ENCODE results near the gene LEFTY2. TPM values are rescaled to one million over a fixed set of nuclear protein-coding genes. Genes with fewer than 3 reads are reported as not detected.
"Not testable (repeated sequence)": the region's sequence is repeated elsewhere in the genome, so short reads cannot be mapped to it uniquely, and the experiment has no call there.

LEFTY2 gene
- total RNA-seq, 1 donor from 2014 or later: not detected

DNA sequence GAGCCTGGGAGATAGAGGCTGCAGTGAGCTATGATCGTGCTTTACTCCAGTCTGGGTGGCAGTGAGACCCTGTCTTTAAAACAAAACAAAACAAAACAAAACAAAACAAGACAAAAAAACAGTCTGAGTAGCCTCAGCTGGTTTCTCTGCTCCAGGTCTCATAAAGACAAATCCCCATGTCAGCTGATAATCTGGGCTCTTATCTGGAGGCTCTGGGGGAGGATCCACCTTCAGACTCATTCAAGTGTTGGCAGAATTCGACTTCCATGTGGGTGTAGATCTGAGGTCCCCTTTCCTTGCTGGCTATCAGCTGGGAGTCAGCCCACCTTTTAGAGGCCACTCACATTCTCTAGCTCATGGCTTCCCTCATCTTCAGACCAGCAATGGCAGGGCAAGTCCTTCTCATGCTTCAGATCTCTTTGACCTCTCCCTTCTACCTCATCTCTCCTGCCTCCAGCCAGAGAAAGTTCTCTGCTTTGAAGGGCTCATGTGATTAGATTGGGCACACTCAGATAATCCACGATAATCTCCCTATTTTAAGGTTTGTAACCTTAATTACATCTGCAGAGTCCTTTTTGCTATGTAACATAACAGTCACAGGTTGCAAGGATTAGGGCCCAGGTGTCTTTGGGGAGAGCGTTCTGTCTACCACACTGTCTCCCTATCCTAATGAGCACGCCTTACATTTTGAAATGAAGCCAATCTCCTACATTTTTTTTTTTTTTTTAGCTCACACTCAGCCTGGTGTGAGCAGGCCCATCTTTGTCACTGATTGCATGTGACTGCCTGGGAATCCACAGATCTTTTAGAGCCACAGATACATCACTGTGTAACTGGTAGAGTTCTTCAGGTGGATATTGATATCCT, 9.5 kb downstream of the LEFTY2 start:
- intact Hi-C loops (cut with micrococcal nuclease): no loop called here

DNA sequence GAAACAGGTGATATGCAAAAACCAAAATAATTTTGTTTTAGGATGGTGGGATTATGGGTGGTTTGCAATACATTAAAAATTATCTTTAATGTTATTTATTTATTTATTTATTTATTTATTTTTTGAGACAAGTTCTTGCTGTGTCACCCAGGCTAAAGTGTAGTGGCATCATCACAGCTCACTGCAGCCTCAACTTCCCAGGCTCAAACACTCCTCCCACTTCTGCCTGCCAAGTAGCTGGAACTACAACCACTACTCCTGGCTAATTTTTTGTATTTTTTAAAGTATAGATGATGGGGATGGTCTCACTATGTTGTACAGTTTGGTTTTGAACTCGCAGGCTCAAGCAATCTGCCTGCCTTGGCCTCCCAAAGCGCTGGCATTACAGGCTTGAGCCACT, 10.5 kb downstream of the LEFTY2 start:
- intact Hi-C loops (cut with micrococcal nuclease): no loop called here

DNA sequence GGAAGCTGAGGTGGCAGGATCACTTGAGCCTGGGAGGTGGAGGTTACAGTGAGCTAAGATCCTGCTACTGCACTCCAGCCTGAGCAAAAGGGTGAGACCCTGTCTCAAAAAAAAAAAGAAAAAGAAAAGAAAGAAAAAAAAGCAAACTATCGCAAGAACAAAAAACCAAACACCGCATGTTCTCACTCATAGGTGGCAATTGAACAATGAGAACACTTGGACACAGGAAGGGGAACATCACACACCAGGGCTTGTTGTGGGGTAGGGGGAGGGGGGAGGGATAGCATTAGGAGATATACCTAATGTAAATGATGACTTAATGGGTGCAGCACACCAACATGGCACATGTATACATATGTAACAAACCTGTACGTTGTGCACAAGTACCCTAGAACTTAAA, 11.6 kb downstream of the LEFTY2 start:
- intact Hi-C loops (cut with micrococcal nuclease): not testable (repeated sequence)

DNA sequence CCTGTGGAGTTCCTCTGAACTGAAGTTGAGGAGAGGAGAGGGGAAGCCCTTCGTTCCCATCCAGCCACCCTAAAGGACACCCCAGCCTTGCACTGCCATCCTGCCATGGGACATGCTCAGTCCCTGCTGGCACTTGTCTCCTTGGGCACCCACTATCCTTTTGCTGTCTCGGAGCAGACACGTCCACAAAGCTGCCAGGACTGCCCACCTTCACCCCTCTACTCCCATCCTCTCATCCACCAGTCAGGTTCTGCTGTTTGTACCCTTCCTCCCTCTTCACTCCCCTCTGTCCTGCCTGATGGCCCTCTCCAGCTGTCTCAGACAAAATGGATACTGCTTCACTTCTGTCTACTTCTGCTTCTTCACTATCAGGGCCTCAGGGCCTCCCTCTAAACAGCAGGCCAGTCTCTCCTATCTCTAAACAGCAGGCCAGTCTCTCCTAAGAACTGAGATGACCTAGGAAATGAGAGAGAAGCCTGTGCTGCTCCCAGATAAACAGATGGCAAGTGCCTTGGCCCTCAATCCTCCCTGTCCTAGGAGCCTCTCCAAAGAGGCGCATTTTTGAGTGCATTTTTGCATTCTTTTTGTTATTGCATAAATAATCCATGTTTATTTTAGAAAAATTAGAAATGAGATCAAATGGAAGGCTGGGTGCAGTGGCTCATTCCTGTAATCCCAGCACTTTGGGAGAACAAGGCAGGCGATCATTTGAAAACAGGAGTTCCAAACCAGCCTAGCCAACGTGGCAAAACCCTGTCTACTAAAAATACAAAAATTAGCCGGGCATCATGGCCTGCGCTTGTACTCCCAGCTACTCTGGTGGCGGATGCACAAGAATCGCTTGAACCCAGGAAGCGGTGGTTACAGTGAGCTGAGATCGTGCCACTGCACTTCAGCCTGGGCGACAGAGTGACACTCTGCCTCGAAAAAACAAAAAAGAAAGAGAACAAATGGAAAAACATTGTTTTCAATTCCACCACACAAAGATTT, 12.5 kb downstream of the LEFTY2 start:
- intact Hi-C loops (cut with micrococcal nuclease): no loop called here

DNA sequence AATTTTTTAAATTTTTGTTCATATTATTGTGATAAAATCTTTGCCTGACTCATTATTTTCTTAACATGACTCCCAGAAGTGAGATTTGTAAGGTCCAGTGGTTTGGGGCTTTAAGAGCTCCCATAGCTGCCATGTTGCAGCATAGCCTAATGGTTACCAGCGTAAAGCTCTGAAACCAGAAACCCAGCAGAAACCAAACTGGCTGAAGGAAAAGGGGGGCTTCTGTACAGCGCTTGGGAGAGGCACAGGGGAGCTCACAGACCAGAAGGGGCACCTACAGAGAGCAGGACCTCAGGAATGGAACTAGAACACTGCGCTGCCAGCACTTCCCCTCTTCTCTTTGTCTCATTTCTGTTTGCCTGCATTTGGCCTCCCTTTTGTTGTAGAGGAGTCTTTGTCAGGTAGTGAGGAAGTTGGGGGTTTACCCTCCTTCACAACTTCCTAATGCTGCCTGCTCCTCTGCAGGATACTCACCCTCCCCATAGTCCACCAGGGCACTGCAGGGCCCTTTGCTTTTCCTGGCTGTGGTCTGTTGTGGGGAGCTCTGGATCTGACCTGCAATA, 14.4 kb downstream of the LEFTY2 start:
- intact Hi-C loops (cut with micrococcal nuclease): no loop called here

DNA sequence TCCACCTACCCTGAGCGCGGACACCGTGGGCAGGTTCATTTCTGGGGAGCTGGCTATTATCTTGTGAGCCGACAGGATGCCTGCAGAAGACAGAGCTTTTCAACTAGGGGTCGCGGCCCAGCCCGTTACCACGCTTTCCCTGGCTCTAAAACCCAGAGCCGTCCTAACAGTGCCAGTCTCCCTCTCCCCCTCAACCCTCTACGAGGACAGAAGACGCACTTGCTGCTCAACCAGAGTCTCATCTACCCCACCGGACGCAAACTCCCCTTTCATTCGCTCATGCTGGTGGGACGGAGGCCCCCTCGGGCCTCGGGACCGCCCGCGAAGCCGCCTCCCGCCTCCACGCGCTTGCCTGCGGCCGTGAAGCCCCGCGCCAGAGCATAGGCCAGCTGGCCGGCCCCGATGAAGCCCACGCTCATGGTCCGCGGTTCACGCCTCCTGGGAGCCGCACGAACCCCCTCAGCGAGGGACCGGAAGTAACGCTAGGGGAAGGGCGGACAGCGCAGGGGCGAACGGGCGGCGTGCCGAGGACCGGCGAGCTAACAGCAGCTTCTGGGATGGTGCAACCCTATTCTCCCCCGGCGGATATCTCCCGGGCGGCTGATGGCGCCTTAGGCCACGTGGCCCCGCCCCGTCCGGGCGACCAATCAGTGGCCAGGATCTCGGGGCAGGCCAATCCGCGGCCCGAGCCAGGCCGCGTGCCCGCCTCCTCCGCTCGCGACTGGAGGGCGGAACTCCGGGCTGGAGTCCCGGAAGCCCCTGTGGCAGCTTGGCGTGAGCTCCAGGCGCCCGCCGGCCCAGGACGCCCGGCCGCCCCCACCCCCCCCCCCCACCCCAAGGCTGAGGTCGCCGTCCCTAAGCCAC, 17.1 kb downstream of the LEFTY2 start, which contains the start of gene PYCR2:
Gene PYCR2, minus strand, starts transcription at position 559 of the 864 bp plus-strand sequence. Its CDS starts 140 bp downstream, at position 419.
- intact Hi-C loops (cut with micrococcal nuclease): loop anchor here (1.0 to 5.0 kb wide), 7 partner anchors 27 to 497 kb away; partner anchors contain the start of genes H3-3A, LBR, SDE2 and TMEM63A

DNA sequence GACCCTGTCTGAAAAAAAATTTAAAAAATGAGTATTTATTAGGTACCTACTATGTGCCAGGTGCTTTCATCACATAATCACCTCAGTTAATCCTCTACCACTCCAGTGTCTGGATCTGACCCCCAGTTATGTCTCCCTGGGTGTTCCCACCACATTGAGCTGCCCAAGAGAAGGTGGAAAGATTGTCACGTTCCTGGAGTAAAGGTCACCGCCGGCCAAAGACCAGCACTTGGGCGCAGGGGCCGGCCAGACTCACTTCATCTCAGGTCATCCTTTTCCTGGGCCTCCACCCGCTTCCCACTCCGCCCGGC, 17.7 kb downstream of the LEFTY2 start:
- intact Hi-C loops (cut with micrococcal nuclease): loop anchor here (5.0 kb wide), 1 partner anchor 496 kb away; the partner anchor contains the start of gene LBR

DNA sequence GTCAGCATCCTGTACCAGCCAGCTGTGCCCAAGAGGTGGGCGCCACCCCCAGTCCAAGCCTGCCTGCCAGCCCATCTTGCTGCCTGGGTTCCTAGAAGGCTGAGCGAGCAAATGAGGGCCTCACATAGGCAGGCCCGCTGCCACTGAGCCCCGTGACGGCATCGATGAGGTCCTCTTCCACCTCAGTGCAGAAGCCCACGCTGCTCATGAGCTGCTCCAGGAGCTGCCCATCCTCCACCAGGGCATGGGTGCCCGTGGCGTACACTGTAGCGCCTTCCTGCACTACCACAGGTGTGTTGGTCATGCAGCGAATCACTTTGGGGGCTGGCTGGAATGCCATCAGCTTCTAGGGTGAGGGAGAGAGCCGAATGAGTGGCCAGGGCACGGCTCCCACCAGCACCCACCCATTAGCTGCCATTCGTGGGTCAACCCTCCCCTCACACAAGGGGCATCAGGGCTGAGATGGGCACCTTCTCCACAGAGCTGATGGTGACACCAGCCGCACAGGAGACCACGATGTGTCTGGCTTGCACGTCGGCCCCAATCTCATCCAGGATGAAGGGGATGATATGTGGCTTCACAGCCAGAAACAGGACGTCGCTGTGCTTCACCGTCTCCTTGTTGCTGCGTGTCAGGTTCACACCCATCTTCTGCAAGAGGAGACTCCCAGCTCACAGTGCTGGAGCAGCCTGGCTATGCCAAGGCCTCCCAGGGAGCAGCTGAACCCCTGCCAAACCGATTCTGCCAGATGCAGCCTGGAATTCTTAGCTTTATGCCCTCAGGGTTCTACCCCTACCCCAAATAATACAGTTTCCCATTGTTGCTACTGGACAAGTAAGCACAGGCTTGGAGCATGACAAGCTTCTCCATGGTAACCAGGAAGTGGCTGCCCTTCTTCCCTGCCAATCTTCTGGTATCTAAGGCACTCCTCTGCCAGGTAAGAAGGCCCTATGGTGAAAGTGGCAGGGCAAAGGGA, 19.0 kb downstream of the LEFTY2 start:
- intact Hi-C loops (cut with micrococcal nuclease): loop anchor here (5.0 kb wide), 1 partner anchor 495 kb away; the partner anchor contains the start of gene LBR

DNA sequence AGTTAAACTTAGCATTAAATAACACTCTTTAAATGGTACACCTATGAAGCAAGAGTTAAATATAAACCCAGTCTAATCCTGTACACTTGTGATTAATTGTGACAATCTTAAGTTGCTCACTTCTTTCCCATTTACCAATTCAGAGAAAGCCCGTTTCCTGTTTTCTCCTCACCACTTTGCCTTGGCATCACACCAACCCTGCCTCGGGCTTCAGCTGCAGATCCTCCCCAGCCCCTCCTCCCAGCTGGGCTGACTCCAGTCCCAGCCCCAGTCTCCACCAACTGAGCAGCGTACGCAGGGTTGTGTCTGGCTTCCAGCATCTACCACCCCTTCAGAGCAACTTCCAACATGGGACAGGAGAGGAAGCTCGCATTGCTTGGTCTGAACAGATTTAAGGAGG, 21.1 kb downstream of the LEFTY2 start:
- intact Hi-C loops (cut with micrococcal nuclease): loop anchor here (5.0 kb wide), 1 partner anchor 493 kb away; the partner anchor contains the start of gene LBR

DNA sequence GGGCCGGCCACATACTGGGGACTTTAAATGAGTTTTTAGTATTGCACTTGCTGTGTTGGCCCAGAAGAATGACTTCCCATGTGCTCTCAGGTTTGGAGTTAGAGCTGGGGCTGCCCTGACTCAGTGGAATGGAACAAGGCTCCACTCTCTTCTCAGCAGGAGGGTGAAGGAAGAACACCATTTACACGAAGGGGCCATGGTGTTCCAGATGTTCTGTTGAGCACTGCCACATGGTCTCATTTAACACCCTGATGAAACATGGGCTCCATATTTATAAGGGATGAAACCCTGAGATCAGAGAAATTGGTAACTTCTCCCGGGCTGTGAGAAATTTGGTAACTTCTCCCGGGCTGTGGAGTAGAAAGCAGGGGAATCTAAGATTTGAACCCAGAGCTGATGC, 22.7 kb downstream of the LEFTY2 start:
- intact Hi-C loops (cut with micrococcal nuclease): no loop called here

DNA sequence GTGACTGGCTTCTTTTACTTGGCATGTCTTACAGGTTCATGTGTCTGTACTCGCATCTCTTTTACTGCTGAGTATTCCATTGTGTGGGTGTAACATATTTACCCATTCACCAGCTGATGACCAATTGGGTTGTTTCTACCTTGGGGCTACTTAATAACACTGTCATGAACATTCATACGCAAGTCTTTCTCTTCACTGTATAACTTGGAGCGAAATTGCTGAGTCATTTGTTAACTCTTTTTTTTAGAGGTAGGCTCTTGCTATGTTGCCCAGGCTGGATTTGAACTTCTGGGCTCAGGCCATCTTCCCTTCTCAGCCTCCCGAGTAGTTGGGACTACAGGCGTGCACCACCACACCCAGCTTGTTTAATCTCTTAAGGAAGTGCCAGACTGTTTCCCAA, 23.5 kb downstream of the LEFTY2 start:
- intact Hi-C loops (cut with micrococcal nuclease): no loop called here

DNA sequence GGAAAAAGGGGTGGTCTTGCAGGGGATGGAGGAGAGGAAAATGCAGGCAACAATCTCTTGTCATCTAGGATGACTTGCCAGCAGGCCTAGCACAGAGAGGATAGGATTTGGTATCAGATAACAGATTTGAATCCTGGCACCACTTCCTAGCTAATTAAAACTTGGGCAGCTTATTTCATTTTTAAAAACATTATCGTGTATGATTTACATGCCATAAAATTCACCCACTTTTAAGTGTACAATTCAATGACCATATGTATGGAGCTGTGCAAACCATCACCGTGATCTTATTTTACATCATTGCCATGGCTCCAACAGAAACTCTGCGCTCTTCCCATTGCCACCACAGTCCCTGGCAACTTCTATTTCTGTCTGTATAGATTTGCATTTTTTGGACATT, 23.9 kb downstream of the LEFTY2 start:
- intact Hi-C loops (cut with micrococcal nuclease): no loop called here

DNA sequence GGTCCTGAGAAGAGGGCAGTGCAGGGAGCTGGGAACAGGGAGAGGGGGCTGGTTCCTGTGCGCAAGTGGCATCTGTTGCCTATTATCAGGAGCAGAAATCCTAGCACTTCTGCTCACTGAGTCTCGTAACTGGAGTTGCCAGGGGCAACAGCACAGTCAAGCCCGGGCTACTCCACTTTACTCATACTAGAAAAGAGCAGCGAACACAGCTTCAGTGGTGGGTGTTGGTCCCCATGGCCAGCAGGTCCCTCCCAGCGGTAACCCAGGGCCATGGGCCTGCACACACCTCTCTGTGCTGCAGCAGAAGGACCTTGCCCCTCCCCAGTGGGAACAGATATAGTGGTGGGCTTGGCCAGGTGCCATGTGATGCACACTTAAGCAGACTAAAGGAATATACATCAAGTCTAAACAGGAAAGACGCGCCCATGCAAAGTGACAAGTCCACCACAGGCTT, 25.5 kb downstream of the LEFTY2 start:
- intact Hi-C loops (cut with micrococcal nuclease): no loop called here

DNA sequence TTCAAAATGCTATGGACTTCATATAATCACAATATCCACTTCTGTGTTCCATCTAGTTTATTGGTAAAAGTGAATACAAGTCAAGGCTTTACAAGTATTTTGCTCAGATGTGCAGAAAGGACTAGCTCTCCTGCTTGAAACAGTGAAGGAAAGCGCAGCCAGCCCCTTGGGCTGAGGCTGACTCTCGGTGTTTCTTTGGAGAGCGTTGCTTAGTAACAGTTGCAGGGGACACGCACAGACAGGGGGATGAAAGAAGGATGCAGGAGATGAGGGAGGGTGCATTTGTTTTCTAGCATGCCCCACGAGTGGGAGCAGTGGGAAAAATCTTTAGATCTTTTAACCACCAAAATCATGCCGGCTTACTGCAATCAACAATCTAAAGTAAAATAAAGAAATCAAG, 26.1 kb downstream of the LEFTY2 start:
- intact Hi-C loops (cut with micrococcal nuclease): no loop called here

DNA sequence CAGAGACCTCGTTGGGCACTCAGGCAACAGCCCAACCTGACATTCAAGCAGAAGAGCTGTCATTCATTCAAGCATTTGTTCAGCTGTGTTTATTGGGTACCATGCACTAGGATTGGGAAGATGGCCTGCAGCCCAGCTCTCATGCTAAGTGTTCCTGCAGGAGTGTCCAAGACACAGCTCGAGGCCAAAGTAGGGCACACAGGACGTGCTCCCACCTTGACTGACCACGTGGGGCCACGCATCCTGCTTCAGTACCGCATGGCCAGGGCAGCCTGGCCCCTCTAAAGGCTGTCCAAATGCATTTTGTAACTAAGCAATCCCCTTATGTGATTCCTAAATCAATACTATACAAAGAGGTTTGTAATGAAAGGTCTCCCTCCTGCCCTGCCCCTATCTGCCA, 26.6 kb downstream of the LEFTY2 start:
- intact Hi-C loops (cut with micrococcal nuclease): no loop called here

DNA sequence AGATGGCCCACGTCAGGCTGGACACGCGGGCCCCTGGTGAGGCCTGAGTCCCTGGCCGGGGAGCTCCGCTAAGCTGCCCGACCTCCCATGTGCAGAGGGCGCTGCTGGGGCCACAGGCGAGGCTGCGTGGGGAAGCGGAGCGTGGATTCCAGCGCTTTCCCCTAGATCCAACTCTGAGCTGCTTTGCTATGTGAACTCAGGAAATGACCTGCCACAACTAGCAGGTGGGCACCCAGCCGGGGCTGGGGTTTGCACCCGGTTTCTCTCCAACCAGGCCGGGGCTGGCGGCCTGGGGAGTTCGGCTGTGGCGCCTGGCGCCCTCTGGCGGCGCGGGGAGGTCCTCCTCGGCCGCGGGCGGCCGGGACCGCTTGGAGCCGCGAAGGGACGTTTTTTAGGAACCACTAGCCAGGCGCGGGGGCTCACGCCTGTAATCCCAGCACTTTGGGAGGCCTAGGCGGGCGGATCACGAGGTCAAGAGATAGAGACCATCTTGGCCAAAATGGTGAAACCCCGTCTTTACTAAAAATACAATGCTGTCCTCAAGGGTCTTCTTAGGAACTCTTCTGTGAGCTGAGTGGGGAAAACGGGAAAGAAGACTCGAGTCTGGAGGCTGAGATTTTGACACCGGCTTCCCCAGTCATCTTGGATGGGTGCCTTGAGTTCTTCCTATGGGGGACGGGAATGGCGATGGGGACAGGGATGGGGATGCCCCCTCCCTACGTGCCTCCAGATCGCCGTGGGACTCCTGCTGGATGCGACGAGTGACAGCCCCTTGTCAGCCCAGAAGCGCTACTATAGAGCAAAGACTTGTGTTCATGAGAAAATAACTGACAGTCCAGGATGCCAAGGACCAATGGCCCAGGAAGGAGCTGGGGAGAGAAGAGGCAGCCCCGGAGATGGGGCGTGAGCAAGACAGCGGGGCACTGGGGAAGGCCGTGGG, 29.6 kb downstream of the LEFTY2 start:
- intact Hi-C loops (cut with micrococcal nuclease): loop anchor here (1.0 to 2.0 kb wide), 6 partner anchors 31 to 436 kb away; partner anchors contain the start of gene SRP9

DNA sequence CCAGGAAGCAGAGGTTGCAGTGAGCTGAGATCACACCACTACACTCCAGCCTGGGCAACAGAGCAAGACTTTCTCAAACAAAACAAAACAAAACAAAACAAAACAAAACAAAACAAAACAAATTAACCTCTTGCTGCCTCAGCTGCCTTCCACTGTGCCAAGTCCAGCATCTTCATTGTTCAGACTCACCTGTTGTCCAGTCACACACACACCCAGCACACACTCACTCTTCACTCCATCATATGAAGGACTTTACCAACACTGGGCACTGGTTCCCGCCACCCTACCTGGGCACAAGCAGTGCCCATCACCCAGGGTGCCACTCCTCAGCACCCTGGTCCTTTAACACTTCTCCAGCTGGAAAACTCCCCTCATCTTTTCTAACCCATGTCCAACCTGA, 31.5 kb downstream of the LEFTY2 start:
- intact Hi-C loops (cut with micrococcal nuclease): no loop called here

DNA sequence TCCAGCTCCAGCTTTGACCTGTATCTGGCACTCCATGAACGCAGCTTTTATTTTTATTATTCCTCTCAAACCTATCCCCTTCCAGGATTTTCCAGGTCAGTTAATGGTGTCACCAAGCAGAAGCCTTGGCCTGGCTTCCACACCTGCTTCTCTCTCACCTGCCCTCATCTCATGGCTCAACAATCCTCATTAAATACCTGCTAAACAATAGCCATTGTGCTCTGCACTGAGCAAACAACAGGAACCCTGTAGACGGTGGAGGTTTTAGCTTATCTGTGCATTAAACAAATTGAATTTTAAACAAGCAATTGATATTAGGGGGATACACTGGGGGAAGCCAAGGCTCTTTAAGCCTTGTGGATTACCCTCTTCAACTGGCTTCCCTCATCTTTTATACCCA, 32.2 kb downstream of the LEFTY2 start:
- intact Hi-C loops (cut with micrococcal nuclease): no loop called here
